GM12878 (cell line): Measurements from ENCODE around the gene MEGF11. TPM values are rescaled to one million over a fixed set of nuclear protein-coding genes. Genes with fewer than 3 reads are reported as not detected.

ENCODE experiments used
- BACH1 ChIP-seq: fragments of 450-650 bp; IDR thresholded peaks from 2 replicates; pipeline ENCODE4 v1.6.1; 2017; ENCODE audit warnings: mild to moderate bottlenecking, borderline replicate concordance
- ETV6 ChIP-seq, 2 experiments: fragments of 450-650 bp in 1 of 2; IDR thresholded peaks in 1 of 2; conservative IDR thresholded peaks in 1 of 2; 2 replicates each; pipeline ENCODE4 v1.6.1; 2014; ENCODE audit warnings: antibody characterized with exemption in 1 of 2, borderline replicate concordance in 1 of 2, low read depth in 1 of 2, mild to moderate bottlenecking in 1 of 2, moderate library complexity in 1 of 2
- MEF2A ChIP-seq: IDR thresholded peaks from 2 replicates; pipeline ENCODE4 v1.6.1; 2011; ENCODE audit warnings: low read depth, mild to moderate bottlenecking, low read length, moderate library complexity; ENCODE audit not compliant: insufficient read depth
- PRDM15 ChIP-seq: fragments of 450-650 bp; formaldehyde crosslinking; IDR thresholded peaks from 2 replicates; pipeline ENCODE4 v1.4.0; 2020; ENCODE audit warnings: mild to moderate bottlenecking, moderate library complexity
- ZBTB11 ChIP-seq: fragments of 450-650 bp; formaldehyde crosslinking; IDR thresholded peaks from 2 replicates; pipeline ENCODE4 v1.5.0; 2022; ENCODE audit warnings: mild to moderate bottlenecking, missing genetic modification characterization
- polyA plus RNA-seq, 11 experiments: library from polyadenylated mRNA; depleted of rRNA in 4 of 11; unstranded in 6 of 11; stranded (reverse) in 5 of 11; fragments of >200 nt; fragmentation: Nextera tagmentation in 4 of 11; fragmentation: Illumina TruSeq in 1 of 11; extraction: Ambion mirVana in 4 of 11; extraction: Trizol in 1 of 11; gene quantifications; 1 replicate in 1 of 11; 2 replicates in 10 of 11; pipeline versions ENCODE4 v1.2.1 to v1.2.3, GENCODE V29; 2011 to 2016; ENCODE audit warnings: inconsistent platforms in 2 of 11, missing spikeins in 2 of 11, low read depth in 1 of 11
- total RNA-seq, 4 experiments: library from RNA; depleted of rRNA in 3 of 4; stranded (reverse); fragments of >200 nt in 3 of 4; fragmentation: Illumina TruSeq in 1 of 4; extraction: Trizol in 1 of 4; gene quantifications; 2 replicates each; pipeline versions ENCODE4 v1.2.1 to v1.2.3, GENCODE V29; 2013 to 2021

MEGF11 gene
- total and polyA plus RNA-seq, 10 of the 15 experiments (the other 5 are each of a cell fraction or from before 2014, with no cell fraction given) = 0.03 to 1.7 (median 0.49) TPM

- no peak for TF ChIP-seq PRDM15 (CRISPR knock-in tag)
- TF ChIP-seq ETV6 (conservative IDR thresholded peaks at IDR 0.05 in 1 of 2, IDR thresholded peaks at IDR 0.05 in 1 of 2; ENCODE audit: borderline replicate concordance in 1 of 2, low read depth in 1 of 2) = no peak
- no peak for TF ChIP-seq MEF2A
- no peak for TF ChIP-seq BACH1
- no peak for TF ChIP-seq ZBTB11
These were observed 25.1 kb upstream of the MEGF11 start (continued) for GRCh38 chr15:66278671-66279070.
